ENCODE data around the gene ACVR1B. TPM values are rescaled to one million over a fixed set of nuclear protein-coding genes. Genes with fewer than 3 reads are reported as not detected.
A peak's percentile ranks its signal among the peaks of the same experiment; 100 is the strongest.

The ACVR1B gene
- total and polyA plus RNA-seq, 2 of the 8 experiments (the other 6 are each of a cell fraction or from before 2014, with no cell fraction given), result 16.0 to 19.2 TPM

- Histone ChIP-seq H3K27ac (ENCODE audit: low read depth, low read length) (no peak overlapping the region), H4K5ac (ENCODE audit: insufficient read length, low read depth, low read length) (no peak overlapping the region), H3K36me3 (ENCODE audit: control insufficient read depth in 2 of 4, insufficient read depth in 4 of 4, low read length in 3 of 4) (no peaks in the 10 kb centered on the region), H3K4me1 (replicated peaks in 1 of 4; ENCODE audit: control insufficient read depth in 3 of 4, insufficient read depth in 4 of 4, low read length in 3 of 4) (peaks cover 0 to 7% (median 3%) of the 10 kb centered on the region in 4 experiments; a peak in 6 of 7 replicates), H2BK5ac (ENCODE audit: low read depth, low read length) (no peak overlapping the region), H4K8ac (ENCODE audit: extremely low read depth, insufficient read depth, low read length) (no peak overlapping the region), H2BK12ac (ENCODE audit: low read depth, low read length) (no peak overlapping the region), H2BK20ac (ENCODE audit: low read length) (no peak overlapping the region), H4K91ac (replicated peaks; ENCODE audit: insufficient read length, low read length) (no peak overlapping the region), H3K4me3 (ENCODE audit: extremely low read depth in 1 of 4, insufficient read depth in 2 of 4, low read depth in 3 of 4, low read length in 4 of 4) (no peak overlapping the region), H3K4me2 (ENCODE audit: insufficient read depth in 1 of 2, low read depth in 2 of 2, low read length in 2 of 2) (no peak overlapping the region), H3K9me3 (ENCODE audit: insufficient read depth in 2 of 2, low read depth in 1 of 2, low read length in 1 of 2) (no peaks in the 10 kb centered on the region), H3K79me1 (ENCODE audit: low read depth, low read length) (no peaks in the 10 kb centered on the region), H4K20me1 (replicated peaks in 1 of 2; ENCODE audit: control insufficient read depth in 1 of 2, insufficient read depth in 2 of 2, low read length in 2 of 2) (no peaks in the 10 kb centered on the region), H3K14ac (ENCODE audit: insufficient read length) (no peak overlapping the region), H2BK120ac (replicated peaks; ENCODE audit: low read depth, low read length) (no peak overlapping the region), H2AK5ac (ENCODE audit: low read depth, low read length) (no peak overlapping the region), H3K56ac (replicated peaks; ENCODE audit: insufficient read length, low read depth, low read length) (no peak overlapping the region), H3K18ac (ENCODE audit: extremely low read depth, low read length) (no peak overlapping the region), H3K27me3 (replicated peaks in 1 of 4; ENCODE audit: control insufficient read depth in 3 of 4, extremely low read depth in 1 of 4, insufficient read depth in 3 of 4, low read length in 3 of 4) (peaks cover 0 to 8% (median 5%) of the 10 kb centered on the region in 4 experiments; a peak in 4 of 7 replicates), H3K9ac (replicated peaks in 1 of 4; ENCODE audit: extremely low read depth in 1 of 4, low read depth in 3 of 4, low read length in 3 of 4) (no peak overlapping the region), H2AFZ (ENCODE audit: low read length) (no peak overlapping the region), H3K79me2 (ENCODE audit: control insufficient read depth in 1 of 2, insufficient read depth in 2 of 2, low read length in 2 of 2) (no peaks in the 10 kb centered on the region), H2BK15ac (ENCODE audit: low read length) (no peak overlapping the region), H3K23ac (ENCODE audit: insufficient read length) (no peak overlapping the region), H3K23me2 (ENCODE audit: low read depth, low read length) (no peaks in the 10 kb centered on the region; the same call in 1 of the 2 replicates), H3K4ac (replicated peaks; ENCODE audit: insufficient read length, low read depth, low read length) (no peak overlapping the region)
- CTCF ChIA-PET (ENCODE audit: partially characterized antibody), result interaction anchor here (0.8 to 12.9 kb wide), 19 partner anchors 9 to 233 kb away, joined by 3 to 234 read pairs (median 4); partner anchors contain the start of genes ACVR1B, ACVRL1 and ATG101
- DNase-seq (ENCODE audit: low read depth in 1 of 2, low spot score in 2 of 2) (no peak), FAIRE-seq (peak; percentile 24)
- TF ChIP-seq JUND (IDR thresholded peaks at IDR 0.05; ENCODE audit: low read length) (no peak), CTCF (IDR thresholded peaks at IDR 0.05; ENCODE audit: control extremely low read depth in 1 of 3, insufficient read depth in 1 of 3, low read depth in 1 of 3, low read length in 3 of 3) (peak; percentile 66 to 70 (median 68)), RAD21 (IDR thresholded peaks at IDR 0.05 in 1 of 2, conservative IDR thresholded peaks at IDR 0.05 in 1 of 2; ENCODE audit: low read depth in 2 of 2, low read length in 2 of 2) (peak; percentile 61 to 65)
- POLR2A ChIA-PET (ENCODE audit: partially characterized antibody), result interaction anchor here (1.2 kb wide), 1 partner anchor 9 kb away, joined by 4 read pairs; no protein-coding TSS in a partner anchor
- WGBS, 2 experiments (ENCODE audit: extremely low coverage in 1 of 2, insufficient coverage in 1 of 2, insufficient read length in 1 of 2, insufficient replicate concordance in 2 of 2, low coverage in 1 of 2, low lambda C conversion rate in 2 of 2, missing lambda C conversion rate in 1 of 2), result 73% methylated on average over 2 of the region's 2 CpGs; no CpG with 5 or more reads in 1 of the 2 experiments
Measured at GRCh38 chr12:51926718-51927117, 24.8 kb upstream of the ACVR1B start.
